HG03342 (cell line): ENCODE data around the gene NAB2.

Experiments
- ATAC-seq: cut with Tn5 transposase; IDR thresholded peaks from one replicate; pipeline ENCODE4 v1.9.1; 2021; ENCODE audit warnings: mild to moderate bottlenecking, moderate library complexity; ENCODE audit not compliant: unreplicated experiment

Gene NAB2

GRCh38 chr12:57131896-57132744 is 43.2 kb downstream of the NAB2 start:
- no peak for ATAC-seq

- no peak for ATAC-seq
Measured at GRCh38 chr12:57133013-57133569, 44.2 kb downstream of the NAB2 start.

GRCh38 chr12:57133916-57134315 is 45.0 kb downstream of the NAB2 start:
- ATAC-seq = no peak

DNA sequence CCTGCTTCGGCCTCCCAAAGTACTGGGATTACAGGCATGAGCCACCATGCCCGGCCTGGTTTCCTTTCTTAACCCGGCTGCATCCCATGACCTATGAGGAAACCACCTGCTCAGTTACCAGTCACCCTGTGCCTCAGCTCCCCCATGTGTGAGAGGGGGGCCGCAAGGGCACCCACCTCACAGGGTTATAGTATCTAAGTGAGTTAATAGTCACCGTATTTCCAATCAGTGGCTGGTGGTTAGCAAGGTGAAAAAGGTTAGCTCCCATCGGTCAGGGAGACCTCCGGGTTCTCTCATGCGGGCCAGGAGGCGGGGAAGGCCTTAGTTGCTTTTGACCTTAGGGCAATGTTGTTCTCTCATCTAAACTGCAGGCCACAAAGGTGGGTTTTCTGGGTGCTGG is 46.0 kb downstream of the NAB2 start:
- no peak for ATAC-seq

GRCh38 chr12:57135527-57136326 is 46.8 kb downstream of the NAB2 start:
- no peak for ATAC-seq

- no peak for ATAC-seq
Measured at GRCh38 chr12:57138526-57139272, 49.8 kb downstream of the NAB2 start.

DNA sequence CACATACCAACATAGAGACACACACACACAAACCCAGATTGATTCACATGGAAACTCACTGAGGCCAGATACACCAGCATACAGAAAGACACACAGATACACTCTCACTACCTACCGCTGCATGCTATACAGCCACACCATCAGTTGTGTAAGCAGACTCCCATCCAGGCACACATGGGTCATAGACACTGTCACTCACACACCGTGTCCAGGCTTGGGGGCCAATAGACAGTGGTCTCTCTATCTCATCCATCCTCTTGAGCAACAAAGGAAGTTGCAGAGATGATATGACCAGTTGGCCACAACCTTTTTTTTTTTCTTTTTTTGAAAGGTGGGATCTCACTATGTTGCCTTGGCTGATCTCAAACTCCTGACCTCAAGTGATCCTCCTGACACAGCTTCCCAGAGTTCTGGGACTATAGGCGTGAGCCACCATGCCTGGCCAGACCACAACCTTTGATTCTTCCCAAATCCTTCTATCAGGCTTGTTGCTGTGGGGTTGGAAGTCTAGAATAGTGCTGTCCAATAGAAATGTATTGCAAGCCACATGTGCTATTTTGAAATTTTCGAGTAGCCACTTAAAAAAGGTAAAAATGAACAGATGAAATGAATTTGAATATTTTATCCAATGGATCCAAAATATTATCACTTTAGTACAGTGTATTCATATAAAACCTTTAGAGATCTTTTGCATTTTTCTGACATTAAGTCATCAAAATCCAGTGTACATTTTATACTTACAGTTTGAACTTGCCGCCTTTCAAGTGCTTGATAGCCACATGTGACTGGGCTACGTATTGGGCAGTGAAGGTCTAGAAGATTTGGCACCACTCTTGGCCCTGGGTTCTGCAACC is 51.1 kb downstream of the NAB2 start:
- ATAC-seq = no peak

GRCh38 chr12:57141249-57141648 is 52.3 kb downstream of the NAB2 start:
- ATAC-seq = no peak

GRCh38 chr12:57142121-57142520 is 53.2 kb downstream of the NAB2 start:
- no peak for ATAC-seq

DNA sequence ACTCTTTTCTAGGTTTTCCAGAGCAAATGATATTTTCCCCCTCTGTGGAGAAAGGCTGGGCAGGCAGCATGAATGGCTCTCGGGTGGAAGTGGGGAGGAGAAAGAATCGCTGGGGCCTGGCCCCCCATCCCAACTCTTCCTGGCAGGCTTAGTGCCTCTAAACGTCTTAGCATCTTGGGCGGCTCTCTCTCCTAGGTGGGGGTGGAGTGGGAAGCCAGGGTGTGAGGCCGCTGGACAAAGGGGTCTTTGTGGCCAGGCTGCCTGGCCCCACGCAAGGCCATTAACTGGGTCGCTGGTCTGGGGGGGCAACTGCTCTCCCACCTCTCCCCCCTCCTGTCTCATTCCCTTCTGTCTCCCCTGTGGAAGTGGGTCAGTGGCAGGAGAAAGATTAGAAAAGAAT is 53.8 kb downstream of the NAB2 start:
- ATAC-seq = no peak

DNA sequence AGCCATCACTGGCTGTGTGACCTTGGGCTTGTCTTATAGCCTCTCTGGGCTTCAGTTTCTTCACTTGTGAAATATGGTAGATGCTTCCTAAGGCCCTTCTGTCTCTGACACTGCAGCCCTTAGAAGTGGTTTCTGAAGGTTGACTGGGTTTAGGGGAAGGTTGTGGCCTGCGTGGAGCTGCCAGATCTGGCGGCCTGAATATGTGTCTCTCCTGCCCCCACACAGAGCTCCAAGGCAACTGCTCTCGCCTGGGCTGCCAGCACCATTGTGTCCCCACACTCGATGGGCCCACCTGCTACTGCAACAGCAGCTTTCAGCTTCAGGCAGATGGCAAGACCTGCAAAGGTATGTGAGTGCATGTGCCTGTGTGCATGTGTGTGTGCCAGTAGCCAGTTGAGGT is 54.5 kb downstream of the NAB2 start:
- ATAC-seq = no peak
